ENCODE measurements around the gene CLCNKB. TPM values are rescaled to one million over a fixed set of nuclear protein-coding genes. Genes with fewer than 3 reads are reported as not detected.

CLCNKB gene
- total RNA-seq, 1 donor from 2014 or later: not detected

GRCh38 chr1:16091296-16091695, 47.7 kb downstream of the CLCNKB start:
- DNase-seq (ENCODE audit: low spot score): no peak
- peak; percentile 17 for ATAC-seq

DNA sequence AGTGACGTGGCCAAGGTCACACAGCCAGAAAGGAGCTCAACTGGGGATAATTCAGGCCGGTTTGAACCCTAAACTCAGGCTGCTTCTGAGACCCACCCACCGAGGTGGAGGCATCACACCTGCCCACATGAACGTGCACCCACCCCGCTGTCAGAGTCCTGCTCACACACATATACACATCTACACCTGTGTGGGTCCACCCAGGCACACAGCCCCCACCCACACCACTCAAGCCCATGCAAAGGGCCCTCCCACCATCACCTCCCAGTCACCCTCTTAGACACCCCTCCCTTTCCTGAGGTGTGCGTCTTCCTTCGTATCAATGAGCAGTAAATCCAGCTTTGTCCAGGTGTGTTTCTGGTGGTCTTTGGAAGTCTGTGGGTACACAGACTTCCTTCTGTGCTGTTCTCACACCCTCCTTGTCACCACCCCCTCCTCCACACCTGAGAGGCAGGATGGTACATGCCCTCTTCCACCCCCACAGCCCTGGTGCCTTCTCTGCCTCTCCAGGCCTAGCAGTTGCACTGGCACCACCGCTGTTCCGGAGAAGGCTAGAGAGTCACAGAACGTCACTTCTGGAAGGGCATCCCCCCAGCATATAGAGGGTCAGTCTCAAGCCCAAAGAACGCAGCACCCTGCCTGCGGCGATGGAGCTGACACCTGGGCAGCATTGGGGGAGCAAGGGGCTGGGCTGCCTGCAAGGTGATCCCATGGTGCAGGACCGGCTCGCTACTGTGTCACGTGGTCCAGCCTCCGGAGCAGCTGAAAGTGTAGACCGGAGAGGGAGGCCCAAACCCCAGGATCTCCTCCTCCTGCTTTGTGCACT, 48.7 kb downstream of the CLCNKB start:
- DNase-seq (ENCODE audit: low spot score) (no peak), ATAC-seq (no peak)

DNA sequence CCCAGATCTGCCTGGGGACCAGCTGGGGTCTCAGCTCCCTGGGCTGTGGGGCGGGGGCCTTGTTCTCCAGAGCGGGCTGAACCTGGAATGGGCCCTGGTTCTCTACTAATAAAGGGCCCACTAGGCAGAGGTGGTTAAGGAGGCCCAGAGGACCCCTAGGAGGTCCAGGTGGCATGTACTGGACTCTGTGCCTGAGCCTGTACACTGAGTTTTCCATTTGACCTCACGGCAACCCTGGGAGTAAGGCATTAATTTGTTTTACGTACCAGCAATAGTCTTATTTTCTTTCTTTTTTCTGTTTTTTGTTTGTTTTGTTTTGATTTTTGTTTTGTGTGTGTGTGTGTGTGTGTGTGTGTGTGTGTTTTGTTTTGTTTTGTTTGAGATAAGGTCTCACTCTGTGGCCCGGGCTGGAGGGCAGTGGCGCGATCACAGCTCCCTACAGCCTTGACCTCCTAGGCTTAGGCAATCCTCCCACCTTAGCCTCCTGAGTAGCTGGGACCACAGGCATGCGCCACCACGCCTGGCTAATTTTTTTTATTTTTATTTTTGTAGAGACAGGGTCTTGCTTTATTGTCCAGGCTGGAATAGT, 49.4 kb downstream of the CLCNKB start:
- DNase-seq (ENCODE audit: low spot score): no peak
- no peak for ATAC-seq

- ATAC-seq (no peak), DNase-seq (ENCODE audit: low spot score) (no peak)
Measured at GRCh38 chr1:16093611-16094010, 50.0 kb downstream of the CLCNKB start.

DNA sequence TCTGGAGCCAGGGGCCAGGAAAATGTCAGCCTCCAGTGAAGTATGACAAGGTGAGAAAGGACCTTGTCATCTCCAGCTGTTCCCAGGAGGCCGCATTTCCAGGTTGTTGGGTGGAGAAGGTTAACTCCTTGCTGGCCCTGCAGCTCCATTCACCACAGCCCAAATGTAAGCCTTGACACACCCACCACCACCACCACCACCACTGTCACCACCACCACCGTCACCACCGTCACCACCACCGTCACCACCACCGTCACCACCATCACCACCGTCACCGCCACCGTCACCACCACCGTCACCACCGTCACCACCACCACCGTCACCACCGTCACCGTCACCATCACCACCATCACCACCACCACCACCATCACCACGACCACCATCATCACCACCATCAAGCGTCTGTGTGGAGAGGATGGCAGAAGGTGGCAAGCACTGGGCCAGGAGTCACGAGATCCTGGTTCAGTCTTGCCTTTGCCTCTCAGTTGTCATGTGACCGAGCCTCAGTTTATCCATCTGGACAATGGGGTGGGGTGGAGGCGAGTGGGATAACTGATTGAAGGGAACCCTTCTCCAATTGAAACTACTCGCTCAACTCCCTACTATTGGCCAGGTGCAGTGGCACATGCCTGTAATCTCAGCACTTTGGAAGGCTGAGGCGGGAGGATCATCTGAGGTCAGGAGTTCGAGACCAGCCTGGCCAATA, 51.0 kb downstream of the CLCNKB start:
- no peak for DNase-seq (ENCODE audit: low spot score)
- no peak for ATAC-seq

GRCh38 chr1:16095447-16095846, 51.9 kb downstream of the CLCNKB start:
- ATAC-seq (peak; percentile 83), DNase-seq (ENCODE audit: low spot score) (no peak)

GRCh38 chr1:16099412-16099811, 55.8 kb downstream of the CLCNKB start:
- no peak for DNase-seq (ENCODE audit: low spot score)
- ATAC-seq: no peak

- ATAC-seq (peak; percentile 52), DNase-seq (ENCODE audit: low spot score) (no peak)
Measured at GRCh38 chr1:16101623-16102022, 58.0 kb downstream of the CLCNKB start.

Other genes starting within 250 kb of the CLCNKB start
- gene UQCRHL, start 236.1 kb upstream of the CLCNKB start, total RNA-seq: 0.98 TPM
- gene SPEN, start 196.1 kb upstream of the CLCNKB start, total RNA-seq: 28.7 TPM
- 14.3 TPM for gene ZBTB17, start 67.7 kb upstream of the CLCNKB start, total RNA-seq
- gene SRARP, start 39.5 kb upstream of the CLCNKB start, total RNA-seq: not detected
- 1.2 TPM for gene HSPB7, start 25.7 kb upstream of the CLCNKB start, total RNA-seq
- 0.08 TPM for gene CLCNKA, start 21.7 kb upstream of the CLCNKB start, total RNA-seq
- not detected for gene FAM131C, start 29.9 kb downstream of the CLCNKB start, total RNA-seq
- gene EPHA2, start 112.3 kb downstream of the CLCNKB start, total RNA-seq: 6.5 TPM
- gene ARHGEF19, start 168.9 kb downstream of the CLCNKB start, total RNA-seq: 1.9 TPM
- gene CPLANE2, start 193.4 kb downstream of the CLCNKB start, total RNA-seq: 4.7 TPM